Left lung (tissue), 10 donors: ENCODE data around the gene RHOT2. TPM values are rescaled to one million over a fixed set of nuclear protein-coding genes. Genes with fewer than 3 reads are reported as not detected.

ENCODE experiments used
- ATAC-seq: fragments of 200-7000 bp; cut with Tn5 transposase; one replicate; pipeline ENCODE4 v1.9.1; 2020; ENCODE audit warnings: moderate library complexity
- DNase-seq, 4 donors: peaks; one replicate each; pipeline ENCODE4 v3.0.0-alpha.2; 2013 to 2020
- H3K27ac ChIP-seq, 2 donors: fragments of 200-600 bp; sonication (generic) in 1 of 2; one replicate each; pipeline versions ENCODE4 v1.5.0 to v1.8.0; 2020 to 2021
- H3K27me3 ChIP-seq, 2 donors: fragments of 200-600 bp; sonication (generic) in 1 of 2; one replicate each; pipeline versions ENCODE4 v1.5.0 to v1.8.0; 2020 to 2021
- H3K36me3 ChIP-seq, 2 donors: fragments of 200-600 bp; sonication (generic) in 1 of 2; one replicate each; pipeline versions ENCODE4 v1.5.0 to v1.8.0; 2020 to 2021
- H3K4me1 ChIP-seq, 2 donors: fragments of 200-600 bp; one replicate each; pipeline ENCODE4 v1.8.0; 2021
- H3K4me3 ChIP-seq, 2 donors: fragments of 200-600 bp; sonication (generic) in 1 of 2; one replicate each; pipeline versions ENCODE4 v1.5.0 to v1.8.0; 2020 to 2021; ENCODE audit warnings: mild to moderate bottlenecking in 1 of 2
- H3K9me3 ChIP-seq, 2 donors: fragments of 200-600 bp; sonication (generic) in 1 of 2; one replicate each; pipeline versions ENCODE4 v1.5.0 to v1.8.0; 2020 to 2021
- CTCF ChIP-seq, 2 donors: fragments of 200-600 bp; sonication (generic) in 1 of 2; IDR thresholded peaks; one replicate each; pipeline versions ENCODE4 v1.5.0 to v1.8.0; 2021; ENCODE audit warnings: antibody characterized with exemption in 2 of 2
- intact Hi-C, 2 donors: fragments of 100-400 bp; cut with DNase I; formaldehyde crosslinking; loops; one replicate each; pipeline versions ENCODE4 v1.11.2 to v1.14.2; 2022
- polyA plus RNA-seq, 6 donors: library from polyadenylated mRNA; unstranded; fragments of 120-200 nt; gene quantifications; one replicate each; pipeline ENCODE4 v1.2.1, GENCODE V29; 2013; ENCODE audit not compliant: insufficient read length in 6 of 6
- total RNA-seq, 2 donors: library from RNA; stranded (reverse); fragmentation: NEBNext Ultra II Directional; extraction: Animal tissue kit (Norgen Biotek cat#: 25700); gene quantifications; one replicate each; pipeline ENCODE4 v1.2.1, GENCODE V29; 2021
- donor health status: DM: no; HTN: yes; CAD: no.
- donor health status: DM: no; HTN: no; CAD: no.

The RHOT2 gene
- total and polyA plus RNA-seq, 8 donors, result 59.8 to 104 (median 76.3) TPM

- intact Hi-C loops, result no loop called here
- H3K36me3 ChIP-seq, result no peaks in the 10 kb centered on the region
- no peaks in the 10 kb centered on the region for H3K9me3 ChIP-seq
- peak in 2 of 4 donors; percentile 59 to 64 for DNase-seq
- H3K27me3 ChIP-seq, result peaks cover 0 to 74% of the 10 kb centered on the region in 2 donors
- peak overlapping the region in 1 of 2 donors; percentile 65 for H3K4me3 ChIP-seq
- ATAC-seq, result no peak
- TF ChIP-seq CTCF (IDR thresholded peaks at IDR 0.05), result no peak
- peaks cover 17 to 54% of the 10 kb centered on the region in 2 donors for H3K4me1 ChIP-seq
- H3K27ac ChIP-seq, result no peak overlapping the region
Observed at GRCh38 chr16:716200-716568, 48.3 kb downstream of the RHOT2 start.

- no peak for DNase-seq
- H3K4me1 ChIP-seq, result peaks cover 17 to 56% of the 10 kb centered on the region in 2 donors
- intact Hi-C loops, result no loop called here
Observed at GRCh38 chr16:716768-717325, 48.9 kb downstream of the RHOT2 start.

GRCh38 chr16:717450-718245, 49.7 kb downstream of the RHOT2 start:
- Histone ChIP-seq H3K27ac (no peak overlapping the region), H3K9me3 (no peaks in the 10 kb centered on the region), H3K27me3 (peaks cover 0 to 59% of the 10 kb centered on the region in 2 donors), H3K4me3 (no peak overlapping the region), H3K36me3 (peaks cover 0 to 4% of the 10 kb centered on the region in 2 donors), H3K4me1 (peaks cover 17 to 56% of the 10 kb centered on the region in 2 donors)
- no peak for DNase-seq
- intact Hi-C loops, result no loop called here
- no peak for ATAC-seq
- no peak for TF ChIP-seq CTCF (IDR thresholded peaks at IDR 0.05)

More at GRCh38 chr16:716768-717325, 48.9 kb downstream of the RHOT2 start:
- Histone ChIP-seq H3K27ac (no peak overlapping the region), H3K36me3 (no peaks in the 10 kb centered on the region), H3K4me3 (no peak overlapping the region), H3K27me3 (peaks cover 0 to 67% of the 10 kb centered on the region in 2 donors), H3K9me3 (no peaks in the 10 kb centered on the region)
- no peak for ATAC-seq
- no peak for TF ChIP-seq CTCF (IDR thresholded peaks at IDR 0.05)

GRCh38 chr16:718389-718788, 50.5 kb downstream of the RHOT2 start:
- no peak for TF ChIP-seq CTCF (IDR thresholded peaks at IDR 0.05)
- DNase-seq (no peak), ATAC-seq (no peak)
- intact Hi-C loops, result no loop called here
- Histone ChIP-seq H3K4me3 (no peak overlapping the region), H3K27ac (no peak overlapping the region), H3K27me3 (peaks cover 0 to 57% of the 10 kb centered on the region in 2 donors), H3K36me3 (peaks cover 0 to 4% of the 10 kb centered on the region in 2 donors), H3K4me1 (peaks cover 17 to 54% of the 10 kb centered on the region in 2 donors), H3K9me3 (no peaks in the 10 kb centered on the region)

- Histone ChIP-seq H3K27ac (no peak overlapping the region), H3K36me3 (peaks cover 0 to 4% of the 10 kb centered on the region in 2 donors), H3K9me3 (no peaks in the 10 kb centered on the region), H3K4me3 (no peak overlapping the region), H3K27me3 (peaks cover 0 to 51% of the 10 kb centered on the region in 2 donors), H3K4me1 (peaks cover 17 to 54% of the 10 kb centered on the region in 2 donors)
- ATAC-seq (no peak), DNase-seq (no peak)
- no peak for TF ChIP-seq CTCF (IDR thresholded peaks at IDR 0.05)
- intact Hi-C loops, result no loop called here
Observed at GRCh38 chr16:718922-719321, 51.0 kb downstream of the RHOT2 start.
